ENCODE data around the gene CINP.
"Not testable (repeated sequence)": the region's sequence is repeated elsewhere in the genome, so short reads cannot be mapped to it uniquely, and the experiment has no call there.

CINP gene

GRCh38 chr14:102353126-102353619 lies 9.5 kb downstream of the CINP start:
- DNase-seq (ENCODE audit: low read depth in 2 of 2): no peak

- no peak for DNase-seq (ENCODE audit: low read depth in 2 of 2)
Observed at GRCh38 chr14:102352213-102352612, 10.5 kb downstream of the CINP start.

- not testable (repeated sequence) for DNase-seq (ENCODE audit: low read depth in 2 of 2)
Observed at GRCh38 chr14:102351593-102351992, 11.1 kb downstream of the CINP start.

GRCh38 chr14:102351023-102351422 lies 11.7 kb downstream of the CINP start:
- no peak for DNase-seq (ENCODE audit: low read depth in 2 of 2)

- DNase-seq (ENCODE audit: low read depth in 2 of 2): no peak
Observed at GRCh38 chr14:102348376-102348775, 14.3 kb downstream of the CINP start.

GRCh38 chr14:102346645-102347044 lies 16.0 kb downstream of the CINP start:
- no peak for DNase-seq (ENCODE audit: low read depth in 2 of 2)

GRCh38 chr14:102345232-102345631 lies 17.5 kb downstream of the CINP start:
- DNase-seq (ENCODE audit: low read depth in 2 of 2): no peak

- DNase-seq (ENCODE audit: low read depth in 2 of 2): no peak
Observed at GRCh38 chr14:102344485-102344884, 18.2 kb downstream of the CINP start.

- DNase-seq (ENCODE audit: low read depth in 2 of 2): no peak
Observed at GRCh38 chr14:102344084-102344483, 18.6 kb downstream of the CINP start.

GRCh38 chr14:102342238-102342637 lies 20.5 kb downstream of the CINP start:
- DNase-seq (ENCODE audit: low read depth in 2 of 2): no peak

GRCh38 chr14:102341566-102341965 lies 21.1 kb downstream of the CINP start:
- DNase-seq (ENCODE audit: low read depth in 2 of 2): no peak

- no peak for DNase-seq (ENCODE audit: low read depth in 2 of 2)
Observed at GRCh38 chr14:102338724-102339123, 24.0 kb downstream of the CINP start.

GRCh38 chr14:102335163-102335562 lies 27.5 kb downstream of the CINP start:
- DNase-seq (ENCODE audit: low read depth in 2 of 2): no peak

- no peak for DNase-seq (ENCODE audit: low read depth in 2 of 2)
Observed at GRCh38 chr14:102333795-102334705, 28.6 kb downstream of the CINP start.

GRCh38 chr14:102333390-102333789 lies 29.3 kb downstream of the CINP start:
- no peak for DNase-seq (ENCODE audit: low read depth in 2 of 2)

- DNase-seq (ENCODE audit: low read depth in 2 of 2): no peak
Observed at GRCh38 chr14:102330806-102331205, 31.9 kb downstream of the CINP start.

GRCh38 chr14:102329381-102329780 lies 33.3 kb downstream of the CINP start:
- DNase-seq (ENCODE audit: low read depth in 2 of 2): not testable (repeated sequence)

- DNase-seq (ENCODE audit: low read depth in 2 of 2): no peak
Observed at GRCh38 chr14:102326583-102326982, 36.1 kb downstream of the CINP start.

- DNase-seq (ENCODE audit: low read depth in 2 of 2): no peak
Observed at GRCh38 chr14:102325791-102326345, 36.8 kb downstream of the CINP start.

GRCh38 chr14:102323102-102323501 lies 39.6 kb downstream of the CINP start:
- no peak for DNase-seq (ENCODE audit: low read depth in 2 of 2)

GRCh38 chr14:102321456-102322422 lies 41.0 kb downstream of the CINP start:
- DNase-seq (ENCODE audit: low read depth in 2 of 2): no peak

Data from stimulated activated CD4-positive, alpha-beta T cell treated with anti-CD3 and anti-CD28 coated beads, Interleukin-4, amount 100 ng/mL, for 48 hours (primary cell).